H1 (cell line): ENCODE results near the gene ZNF524. TPM values are rescaled to one million over a fixed set of nuclear protein-coding genes. Genes with fewer than 3 reads are reported as not detected.
A peak's percentile ranks its signal among the peaks of the same experiment; 100 is the strongest.

Source experiments
- CTCF ChIA-PET: fragments of 300-600 bp; sonication (Branson Sonifier 250); formaldehyde crosslinking; loops from one replicate; lab custom pipeline; 2021; ENCODE audit not compliant: partially characterized antibody; lab: Charles Lee
- POLR2A ChIA-PET: fragments of 300-600 bp; sonication (Branson Sonifier 250); formaldehyde crosslinking; loops from one replicate; lab custom pipeline; 2021; ENCODE audit warnings: inconsistent platforms; ENCODE audit not compliant: partially characterized antibody; lab: Charles Lee
- DNase-seq, 2 experiments: peaks; one replicate each; pipeline versions ENCODE4 v3.0.0 to v3.0.0-alpha.2; 2010 to 2022; ENCODE audit warnings: low spot score in 2 of 2, low read depth in 1 of 2, mixed read lengths in 1 of 2
- FAIRE-seq: peaks from 2 replicates; lab custom pipeline; 2011; peaks lifted over from hg19 to GRCh38; lab: Jason Lieb, UNC
- H2AFZ ChIP-seq: 2 replicates; pipeline ENCODE4 v1.8.1; 2012; ENCODE audit warnings: low read length, inconsistent platforms
- H2AK5ac ChIP-seq: 2 replicates; pipeline ENCODE4 v1.6.1; 2013; ENCODE audit warnings: low read depth, low read length
- H2BK120ac ChIP-seq: replicated peaks from 2 replicates; pipeline ENCODE3; 2013; ENCODE audit warnings: low read depth, low read length, inconsistent platforms
- H2BK12ac ChIP-seq: 2 replicates; pipeline ENCODE4 v1.6.1; 2013; ENCODE audit warnings: low read depth, low read length
- H2BK15ac ChIP-seq: 2 replicates; pipeline ENCODE4 v1.6.1; 2013; ENCODE audit warnings: low read length
- H2BK20ac ChIP-seq: 2 replicates; pipeline ENCODE4 v1.6.1; 2013; ENCODE audit warnings: low read length
- H2BK5ac ChIP-seq: 2 replicates; pipeline ENCODE4 v1.6.1; 2013; ENCODE audit warnings: low read depth, low read length
- H3K14ac ChIP-seq: 2 replicates; pipeline ENCODE4 v1.6.1; 2013; ENCODE audit warnings: inconsistent platforms; ENCODE audit not compliant: insufficient read length
- H3K18ac ChIP-seq: 2 replicates; pipeline ENCODE4 v1.6.1; 2013; ENCODE audit warnings: low read length; ENCODE audit errors: extremely low read depth
- H3K23ac ChIP-seq: 2 replicates; pipeline ENCODE4 v1.6.1; 2013; ENCODE audit warnings: inconsistent platforms; ENCODE audit not compliant: insufficient read length
- H3K23me2 ChIP-seq: 2 replicates; pipeline ENCODE4 v1.6.1; 2013; ENCODE audit warnings: low read depth, low read length
- H3K27ac ChIP-seq: 2 replicates; pipeline ENCODE4 v1.6.1; 2011; ENCODE audit warnings: low read depth, low read length, inconsistent platforms
- H3K27me3 ChIP-seq, 4 experiments: replicated peaks in 1 of 4; 1 replicate in 1 of 4; 2 replicates in 3 of 4; pipeline versions ENCODE4 v1.6.1 to v1.8.1; 2011 to 2013; ENCODE audit warnings: low read length in 3 of 4, mild to moderate bottlenecking in 3 of 4, inconsistent platforms in 2 of 4, mixed read lengths in 2 of 4, moderate library complexity in 1 of 4; ENCODE audit not compliant: control insufficient read depth in 3 of 4, insufficient read depth in 3 of 4; ENCODE audit errors: extremely low read depth in 1 of 4
- H3K36me3 ChIP-seq, 4 experiments: 2 replicates each; pipeline versions ENCODE4 v1.6.1 to v1.8.1; 2011 to 2013; ENCODE audit warnings: mild to moderate bottlenecking in 4 of 4, low read length in 3 of 4, moderate library complexity in 2 of 4, control low read depth in 1 of 4, inconsistent platforms in 1 of 4; ENCODE audit not compliant: insufficient read depth in 4 of 4, control insufficient read depth in 2 of 4
- H3K4ac ChIP-seq: replicated peaks from 2 replicates; pipeline ENCODE3; 2013; ENCODE audit warnings: low read length, low read depth, mixed read lengths, inconsistent platforms; ENCODE audit not compliant: insufficient read length
- H3K4me1 ChIP-seq, 4 experiments: replicated peaks in 1 of 4; 1 replicate in 1 of 4; 2 replicates in 3 of 4; pipeline versions ENCODE4 v1.6.1 to v1.8.1; 2011 to 2013; ENCODE audit warnings: low read length in 3 of 4, inconsistent platforms in 2 of 4, mixed read lengths in 1 of 4; ENCODE audit not compliant: insufficient read depth in 4 of 4, control insufficient read depth in 3 of 4
- H3K4me2 ChIP-seq, 2 experiments: 2 replicates each; pipeline versions ENCODE4 v1.6.1 to v1.8.1; 2011 to 2013; ENCODE audit warnings: low read depth in 2 of 2, low read length in 2 of 2, control low read depth in 1 of 2, inconsistent platforms in 1 of 2, mild to moderate bottlenecking in 1 of 2; ENCODE audit not compliant: insufficient read depth in 1 of 2
- H3K4me3 ChIP-seq, 4 experiments: fragments of 200-600, 300-600 bp in 1 of 4; sonication (generic), shearing (Covaris generic), sonication (Bioruptor Twin) in 1 of 4; 2 replicates each; pipeline versions ENCODE4 v1.5.1 to v1.8.1; 2011 to 2016; ENCODE audit warnings: low read length in 4 of 4, low read depth in 3 of 4, control low read depth in 2 of 4, inconsistent platforms in 2 of 4, mild to moderate bottlenecking in 2 of 4, mixed read lengths in 1 of 4, moderate library complexity in 1 of 4; ENCODE audit not compliant: insufficient read depth in 2 of 4; ENCODE audit errors: extremely low read depth in 1 of 4
- H3K56ac ChIP-seq: replicated peaks from 2 replicates; pipeline ENCODE3; 2013; ENCODE audit warnings: low read depth, mild to moderate bottlenecking, mixed read lengths, low read length, inconsistent platforms; ENCODE audit not compliant: insufficient read length
- H3K79me1 ChIP-seq: 2 replicates; pipeline ENCODE4 v1.6.1; 2013; ENCODE audit warnings: low read depth, low read length, control low read depth
- H3K79me2 ChIP-seq, 2 experiments: 2 replicates each; pipeline versions ENCODE4 v1.6.1 to v1.8.1; 2012 to 2013; ENCODE audit warnings: low read length in 2 of 2, mild to moderate bottlenecking in 2 of 2, inconsistent platforms in 1 of 2; ENCODE audit not compliant: insufficient read depth in 2 of 2, control insufficient read depth in 1 of 2
- H3K9ac ChIP-seq, 4 experiments: replicated peaks in 1 of 4; 1 replicate in 1 of 4; 2 replicates in 3 of 4; pipeline versions ENCODE4 v1.6.1 to v1.8.1; 2011 to 2013; ENCODE audit warnings: low read depth in 3 of 4, low read length in 3 of 4, control low read depth in 2 of 4, mild to moderate bottlenecking in 2 of 4, moderate library complexity in 2 of 4, inconsistent platforms in 1 of 4; ENCODE audit errors: extremely low read depth in 1 of 4
- H3K9me3 ChIP-seq, 2 experiments: 2 replicates each; pipeline versions ENCODE4 v1.6.1 to v1.8.1; 2012 to 2013; ENCODE audit warnings: mild to moderate bottlenecking in 2 of 2, moderate library complexity in 2 of 2, control low read depth in 1 of 2, inconsistent platforms in 1 of 2, low read depth in 1 of 2, low read length in 1 of 2, mixed read lengths in 1 of 2; ENCODE audit not compliant: insufficient read depth in 2 of 2
- H4K20me1 ChIP-seq, 2 experiments: replicated peaks in 1 of 2; 2 replicates each; pipeline versions ENCODE3 to v1.8.1; 2011 to 2013; ENCODE audit warnings: inconsistent platforms in 2 of 2, low read length in 2 of 2, mild to moderate bottlenecking in 1 of 2; ENCODE audit not compliant: insufficient read depth in 2 of 2, control insufficient read depth in 1 of 2
- H4K5ac ChIP-seq: 2 replicates; pipeline ENCODE4 v1.6.1; 2013; ENCODE audit warnings: low read length, low read depth, mixed read lengths, inconsistent platforms; ENCODE audit not compliant: insufficient read length
- H4K8ac ChIP-seq: 2 replicates; pipeline ENCODE4 v1.8.0; 2013; ENCODE audit warnings: mild to moderate bottlenecking, moderate library complexity, low read length, inconsistent platforms; ENCODE audit not compliant: insufficient read depth; ENCODE audit errors: extremely low read depth
- H4K91ac ChIP-seq: replicated peaks from 2 replicates; pipeline ENCODE3; 2013; ENCODE audit warnings: low read length, mixed read lengths, inconsistent platforms; ENCODE audit not compliant: insufficient read length
- BACH1 ChIP-seq: IDR thresholded peaks from 2 replicates; pipeline ENCODE4 v1.6.1; 2012; ENCODE audit warnings: low read length, improper control_type of control experiment
- CHD1 ChIP-seq: IDR thresholded peaks from 2 replicates; pipeline ENCODE4 v1.6.1; 2012; ENCODE audit warnings: low read depth, low read length, improper control_type of control experiment
- CHD2 ChIP-seq: IDR thresholded peaks from 2 replicates; pipeline ENCODE4 v1.6.1; 2012; ENCODE audit warnings: low read length, improper control_type of control experiment
- EZH2 ChIP-seq: fragments of 200-600 bp; sonication (generic); IDR thresholded peaks from 2 replicates; pipeline ENCODE4 v1.7.1; 2012; ENCODE audit warnings: low read depth, mild to moderate bottlenecking, moderate library complexity, low read length, inconsistent platforms; ENCODE audit not compliant: severe bottlenecking
- GTF2F1 ChIP-seq: IDR thresholded peaks from 2 replicates; pipeline ENCODE4 v1.6.1; 2012; ENCODE audit warnings: low read depth, low read length, improper control_type of control experiment, borderline replicate concordance
- HDAC2 ChIP-seq, 2 experiments: fragments of 300-600 bp in 1 of 2; sonication (generic) in 1 of 2; IDR thresholded peaks; 2 replicates each; pipeline ENCODE4 v1.6.1; 2011 to 2012; ENCODE audit warnings: low read depth in 2 of 2, low read length in 2 of 2, mild to moderate bottlenecking in 2 of 2, moderate library complexity in 2 of 2, borderline replicate concordance in 1 of 2, inconsistent platforms in 1 of 2
- HDAC6 ChIP-seq: IDR thresholded peaks from one replicate; pipeline ENCODE4 v1.7.1; 2012; ENCODE audit warnings: low read depth, mild to moderate bottlenecking, inconsistent platforms, low read length, moderate library complexity
- NRF1 ChIP-seq: IDR thresholded peaks from 2 replicates; pipeline ENCODE4 v1.6.1; 2011; ENCODE audit warnings: mild to moderate bottlenecking, low read depth, low read length, improper control_type of control experiment
- SP1 ChIP-seq: IDR thresholded peaks from 2 replicates; pipeline ENCODE4 v1.6.1; 2011; ENCODE audit warnings: low read depth, low read length
- WGBS, 2 experiments: shearing (Covaris generic) in 1 of 2; methylation state at CpG; one replicate each; pipeline versions ENCODE4 v1.1.6 to v1.1.7; 2013 to 2015; ENCODE audit warnings: low lambda C conversion rate in 2 of 2, mixed read lengths in 2 of 2, inconsistent platforms in 1 of 2, low coverage in 1 of 2, missing lambda C conversion rate in 1 of 2; ENCODE audit not compliant: insufficient replicate concordance in 2 of 2, insufficient coverage in 1 of 2, insufficient read length in 1 of 2; ENCODE audit errors: extremely low coverage in 1 of 2, missing lambda C conversion rate in 1 of 2; 5-methylcytosine and 5-hydroxymethylcytosine counted together
- polyA plus RNA-seq, 7 experiments: library from polyadenylated mRNA; depleted of rRNA in 3 of 7; stranded (reverse) in 5 of 7; unstranded in 2 of 7; fragments of >200 nt in 5 of 7; fragments of 200-250 nt in 2 of 7; gene quantifications; 1 replicate in 5 of 7; 2 replicates in 1 of 7; 4 replicates in 1 of 7; pipeline versions ENCODE4 v1.2.1 to v1.2.3, GENCODE V29; 2011 to 2013; ENCODE audit warnings: missing spikeins in 2 of 7, mixed read lengths in 2 of 7
- total RNA-seq: library from RNA; stranded (reverse); fragmentation: NEBNext Ultra II Directional; extraction: Animal tissue kit (Norgen Biotek cat#: 25700); gene quantifications from 2 replicates; pipeline ENCODE4 v1.2.1, GENCODE V29; 2021
- TF ChIP-seq, protein P1 (sequence below): IDR thresholded peaks from 2 replicates; pipeline ENCODE4 v1.6.1; 2012; ENCODE audit warnings: low read length, inconsistent platforms

The ZNF524 gene
- total and polyA plus RNA-seq, 2 of the 8 experiments (the other 6 are each of a cell fraction or from before 2014, with no cell fraction given) = 4.4 to 4.7 TPM

DNA sequence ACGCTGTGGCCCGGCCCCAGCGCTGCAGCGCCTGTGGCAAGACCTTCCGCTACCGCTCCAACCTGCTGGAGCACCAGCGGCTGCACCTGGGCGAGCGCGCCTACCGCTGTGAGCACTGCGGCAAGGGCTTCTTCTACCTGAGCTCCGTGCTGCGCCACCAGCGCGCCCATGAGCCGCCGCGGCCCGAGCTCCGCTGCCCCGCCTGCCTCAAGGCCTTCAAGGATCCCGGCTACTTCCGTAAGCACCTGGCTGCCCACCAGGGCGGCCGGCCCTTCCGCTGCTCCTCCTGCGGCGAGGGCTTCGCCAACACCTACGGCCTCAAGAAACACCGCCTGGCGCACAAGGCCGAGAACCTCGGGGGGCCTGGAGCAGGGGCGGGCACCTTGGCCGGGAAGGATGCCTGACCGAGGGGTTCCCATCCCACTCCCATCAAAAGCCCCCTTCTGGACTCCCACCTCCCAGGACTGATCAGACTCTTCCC is 16.3 kb downstream of the ZNF524 start:
- no peak overlapping the region for H4K91ac ChIP-seq
- peaks cover 0 to 2% (median 0%) of the 10 kb centered on the region in 4 experiments; a peak in 1 of 7 replicates for H3K27me3 ChIP-seq
- CTCF ChIA-PET = interaction anchor here (0.5 kb wide), 1 partner anchor 355 kb away, joined by 3 read pairs; no protein-coding TSS in a partner anchor
- H3K9me3 ChIP-seq = no peaks in the 10 kb centered on the region; a peak in 1 of 4 replicates
- H4K5ac ChIP-seq = no peak overlapping the region
- peaks cover 6 to 10% of the 10 kb centered on the region in 2 experiments for H4K20me1 ChIP-seq
- H3K14ac ChIP-seq = no peak overlapping the region
- H3K4me1 ChIP-seq = no peaks in the 10 kb centered on the region
- WGBS, 2 experiments = 96% methylated on average over 38 of the region's 38 CpGs; no CpG with 5 or more reads in 1 of the 2 experiments
- no peak overlapping the region for H2BK15ac ChIP-seq
- no peak overlapping the region for H2BK12ac ChIP-seq
- no peak overlapping the region for H2BK120ac ChIP-seq
- no peak overlapping the region for H3K23ac ChIP-seq
- peaks cover 0 to 33% (median 2%) of the 10 kb centered on the region in 4 experiments; a peak in 6 of 8 replicates for H3K36me3 ChIP-seq
- H3K79me2 ChIP-seq = no peaks in the 10 kb centered on the region
- DNase-seq (peak in 1 of 2 experiments; percentile 45), FAIRE-seq (no peak)
- H3K79me1 ChIP-seq = no peaks in the 10 kb centered on the region
- H2BK20ac ChIP-seq = no peak overlapping the region
- H3K27ac ChIP-seq = no peak overlapping the region
- H3K9ac ChIP-seq = no peak overlapping the region
- H2AK5ac ChIP-seq = no peak overlapping the region
- no peak overlapping the region for H3K18ac ChIP-seq
- no peak overlapping the region for H3K56ac ChIP-seq
- no peaks in the 10 kb centered on the region for H3K23me2 ChIP-seq
- no peak overlapping the region for H2BK5ac ChIP-seq
- H3K4ac ChIP-seq = no peak overlapping the region
- no peak overlapping the region for H3K4me3 ChIP-seq
- POLR2A ChIA-PET = interaction anchor here (0.5 to 3.2 kb wide), 6 partner anchors 10 to 145 kb away, joined by 3 to 12 read pairs (median 3); partner anchors contain the start of genes FIZ1, ZNF580 and ZNF865
- no peak overlapping the region; the same call in none of the 2 replicates for H4K8ac ChIP-seq
- no peak overlapping the region for H2AFZ ChIP-seq
- no peak overlapping the region for H3K4me2 ChIP-seq
- no peak for TF ChIP-seq HDAC6
- no peak for TF ChIP-seq EZH2
- no peak for TF ChIP-seq NRF1
- TF ChIP-seq CHD2 = no peak
- no peak for TF ChIP-seq GTF2F1
- no peak for TF ChIP-seq CHD1
- no peak for TF ChIP-seq HDAC2 (IDR thresholded peaks at IDR 0.05; ENCODE audit: borderline replicate concordance in 1 of 2, low read depth in 2 of 2, low read length in 2 of 2)
- TF ChIP-seq BACH1 = no peak
- TF ChIP-seq, protein P1, sequence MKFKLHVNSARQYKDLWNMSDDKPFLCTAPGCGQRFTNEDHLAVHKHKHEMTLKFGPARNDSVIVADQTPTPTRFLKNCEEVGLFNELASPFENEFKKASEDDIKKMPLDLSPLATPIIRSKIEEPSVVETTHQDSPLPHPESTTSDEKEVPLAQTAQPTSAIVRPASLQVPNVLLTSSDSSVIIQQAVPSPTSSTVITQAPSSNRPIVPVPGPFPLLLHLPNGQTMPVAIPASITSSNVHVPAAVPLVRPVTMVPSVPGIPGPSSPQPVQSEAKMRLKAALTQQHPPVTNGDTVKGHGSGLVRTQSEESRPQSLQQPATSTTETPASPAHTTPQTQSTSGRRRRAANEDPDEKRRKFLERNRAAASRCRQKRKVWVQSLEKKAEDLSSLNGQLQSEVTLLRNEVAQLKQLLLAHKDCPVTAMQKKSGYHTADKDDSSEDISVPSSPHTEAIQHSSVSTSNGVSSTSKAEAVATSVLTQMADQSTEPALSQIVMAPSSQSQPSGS = no peak
- TF ChIP-seq SP1 = no peak
